Measurements from ENCODE around the gene SEZ6. TPM values are rescaled to one million over a fixed set of nuclear protein-coding genes. Genes with fewer than 3 reads are reported as not detected.

Gene SEZ6
- total RNA-seq, 1 donor = not detected

DNA sequence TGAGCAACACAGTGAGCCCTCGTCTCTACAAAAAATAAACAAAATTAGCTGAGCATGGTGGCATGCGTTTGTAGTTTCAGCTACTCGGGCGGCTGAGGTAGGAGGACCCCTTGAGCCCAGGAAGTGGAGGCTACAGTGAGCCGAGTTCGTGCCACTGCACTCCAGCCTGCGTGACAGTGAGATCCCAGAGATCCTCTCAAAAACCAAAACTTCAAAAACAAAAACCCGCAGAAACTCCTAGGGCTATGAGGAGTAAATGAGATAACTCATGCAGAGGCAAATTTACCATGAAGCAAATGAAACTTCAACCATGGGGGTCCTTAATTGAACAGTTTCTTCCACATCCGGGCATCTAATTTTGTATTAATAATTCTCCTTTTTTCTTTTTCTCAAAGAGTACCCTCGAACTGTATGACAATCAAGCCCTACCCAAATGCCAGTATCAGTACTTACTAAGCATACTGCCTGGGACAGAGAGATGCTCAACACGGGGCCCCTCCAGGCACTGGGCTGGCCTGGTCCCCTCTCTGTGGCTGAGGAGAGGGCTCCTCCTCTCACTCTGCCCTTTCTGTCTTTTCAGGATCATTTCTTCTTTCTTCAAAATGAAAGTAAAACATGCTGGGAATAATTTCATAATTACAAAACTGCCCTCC is 36.3 kb upstream of the SEZ6 start:
- no peak overlapping the region for H3K4me3 ChIP-seq (ENCODE audit: low read depth, low read length)
- TF ChIP-seq, protein P1, sequence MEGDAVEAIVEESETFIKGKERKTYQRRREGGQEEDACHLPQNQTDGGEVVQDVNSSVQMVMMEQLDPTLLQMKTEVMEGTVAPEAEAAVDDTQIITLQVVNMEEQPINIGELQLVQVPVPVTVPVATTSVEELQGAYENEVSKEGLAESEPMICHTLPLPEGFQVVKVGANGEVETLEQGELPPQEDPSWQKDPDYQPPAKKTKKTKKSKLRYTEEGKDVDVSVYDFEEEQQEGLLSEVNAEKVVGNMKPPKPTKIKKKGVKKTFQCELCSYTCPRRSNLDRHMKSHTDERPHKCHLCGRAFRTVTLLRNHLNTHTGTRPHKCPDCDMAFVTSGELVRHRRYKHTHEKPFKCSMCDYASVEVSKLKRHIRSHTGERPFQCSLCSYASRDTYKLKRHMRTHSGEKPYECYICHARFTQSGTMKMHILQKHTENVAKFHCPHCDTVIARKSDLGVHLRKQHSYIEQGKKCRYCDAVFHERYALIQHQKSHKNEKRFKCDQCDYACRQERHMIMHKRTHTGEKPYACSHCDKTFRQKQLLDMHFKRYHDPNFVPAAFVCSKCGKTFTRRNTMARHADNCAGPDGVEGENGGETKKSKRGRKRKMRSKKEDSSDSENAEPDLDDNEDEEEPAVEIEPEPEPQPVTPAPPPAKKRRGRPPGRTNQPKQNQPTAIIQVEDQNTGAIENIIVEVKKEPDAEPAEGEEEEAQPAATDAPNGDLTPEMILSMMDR (IDR thresholded peaks at IDR 0.05; ENCODE audit: insufficient read depth, low read length) = no peak
- no peak for DNase-seq (ENCODE audit: low read depth)

DNA sequence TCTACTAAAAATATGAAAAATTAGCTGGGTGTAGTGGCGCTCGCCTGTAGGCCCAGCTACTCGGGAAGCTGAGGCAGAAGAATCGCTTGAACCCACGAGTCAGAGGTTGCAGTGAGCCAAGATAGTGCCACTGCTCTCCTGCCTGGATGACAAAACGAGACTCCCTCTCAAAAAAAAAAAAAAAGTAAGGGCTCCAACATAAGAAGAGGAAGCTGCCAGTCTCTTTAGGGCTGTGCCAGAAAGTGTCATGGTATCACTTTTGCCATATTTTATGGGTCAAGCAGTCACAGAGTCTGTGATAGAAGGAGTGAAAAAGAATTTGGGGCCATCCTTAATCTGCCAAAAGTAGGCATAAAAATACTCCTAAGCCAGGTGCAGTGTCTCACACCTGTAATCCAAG is 35.7 kb upstream of the SEZ6 start:
- DNase-seq (ENCODE audit: low read depth) = no peak
- H3K4me3 ChIP-seq (ENCODE audit: low read depth, low read length) = no peak overlapping the region
- TF ChIP-seq, protein P1 (IDR thresholded peaks at IDR 0.05; ENCODE audit: insufficient read depth, low read length) = no peak

DNA sequence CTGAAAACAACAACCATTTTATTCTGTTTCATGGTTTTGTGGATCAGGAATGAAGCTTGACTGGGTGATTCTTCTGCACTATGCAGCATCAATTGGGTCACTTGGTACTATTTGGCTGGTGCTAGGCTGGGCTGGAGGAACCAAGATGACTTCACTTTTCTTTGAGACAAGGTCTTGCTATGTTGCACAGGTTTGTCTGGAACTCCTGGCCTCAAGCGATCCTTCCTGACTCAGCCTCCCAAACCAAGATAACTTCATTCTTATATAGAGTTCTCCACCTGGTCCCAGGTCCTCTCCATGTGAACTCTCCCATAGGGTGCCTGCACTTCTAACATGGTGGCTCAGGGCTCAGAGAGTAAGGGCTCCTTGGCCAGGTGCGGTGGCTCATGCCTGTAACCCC is 35.3 kb upstream of the SEZ6 start:
- no peak for DNase-seq (ENCODE audit: low read depth)
- TF ChIP-seq, protein P1 (IDR thresholded peaks at IDR 0.05; ENCODE audit: insufficient read depth, low read length) = no peak
- no peak overlapping the region for H3K4me3 ChIP-seq (ENCODE audit: low read depth, low read length)

DNA sequence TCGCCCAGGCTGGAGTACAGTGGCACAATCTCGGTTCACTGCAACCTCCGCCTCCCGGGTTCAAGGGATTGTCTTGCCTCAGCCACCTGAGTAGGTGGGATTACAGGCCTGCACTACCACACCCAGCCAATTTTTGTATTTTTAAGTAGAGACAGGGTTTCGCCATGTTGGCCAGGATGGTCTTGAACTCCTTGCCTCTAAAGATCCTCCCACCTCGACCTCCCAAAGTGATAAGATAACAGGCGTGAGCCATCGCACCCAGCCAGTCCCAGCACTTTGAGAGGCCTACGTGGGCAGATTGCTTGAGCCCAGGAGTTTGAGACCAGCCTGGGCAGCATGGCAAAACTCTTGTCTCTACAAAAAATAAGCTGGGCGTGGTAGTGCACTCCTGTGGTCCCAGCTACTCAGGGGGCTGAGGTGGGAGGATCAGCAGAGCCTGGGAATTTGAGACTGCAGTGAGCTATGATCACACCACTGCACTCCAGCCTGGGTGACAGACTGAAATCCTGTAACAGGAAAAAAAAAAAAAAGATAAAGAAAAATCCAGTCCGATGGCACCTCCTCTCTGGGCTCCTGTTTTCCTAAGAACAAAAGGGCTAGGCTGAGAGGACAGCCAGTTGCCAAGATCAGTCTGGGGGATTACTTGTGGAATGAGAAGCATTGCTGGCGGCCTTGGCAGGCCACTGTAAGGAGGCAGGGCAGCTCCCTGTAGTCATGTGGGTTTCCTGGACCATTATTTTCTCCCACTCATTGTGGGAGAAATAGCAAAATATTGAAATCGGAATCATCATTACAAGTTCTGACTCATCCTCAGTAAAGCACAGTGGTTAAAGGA is 34.1 kb upstream of the SEZ6 start:
- DNase-seq (ENCODE audit: low read depth) = peak; percentile 84
- H3K4me3 ChIP-seq (ENCODE audit: low read depth, low read length) = no peak overlapping the region
- TF ChIP-seq, protein P1 (IDR thresholded peaks at IDR 0.05; ENCODE audit: insufficient read depth, low read length) = no peak

DNA sequence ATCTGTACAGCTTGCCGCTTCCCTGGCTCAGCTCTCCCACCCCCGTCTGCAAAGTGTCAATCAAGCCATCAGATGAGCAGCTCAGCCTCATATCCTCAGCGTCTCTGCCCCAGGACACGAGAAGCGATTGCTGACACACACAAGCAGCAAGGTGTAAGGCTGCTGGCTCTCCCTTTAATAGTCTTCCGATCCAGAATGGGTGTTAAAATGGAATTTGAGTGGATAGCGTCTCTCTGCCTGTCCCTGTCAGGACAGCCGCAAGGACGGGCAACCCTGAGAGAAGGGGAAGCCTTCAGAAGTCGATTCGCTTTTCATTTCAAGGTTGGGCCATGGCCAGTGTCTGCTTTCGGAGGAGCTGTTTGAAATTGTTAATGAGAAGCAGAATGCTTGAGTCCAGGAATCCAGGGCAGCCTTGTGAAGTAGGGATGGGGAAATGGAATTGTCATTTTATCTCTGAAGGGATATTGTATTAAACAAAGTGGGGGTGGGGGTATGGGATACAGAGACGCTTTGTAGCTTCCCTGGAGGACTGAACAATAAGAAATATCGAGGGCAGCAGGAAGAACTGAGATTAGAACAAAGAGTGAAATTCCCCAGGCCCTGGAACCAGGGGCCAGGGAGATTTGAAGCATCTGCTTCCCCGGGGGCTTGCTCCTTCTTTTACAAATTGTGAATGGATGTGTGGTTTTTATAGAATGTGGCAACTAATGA is 32.4 kb upstream of the SEZ6 start:
- DNase-seq (ENCODE audit: low read depth) = no peak
- TF ChIP-seq, protein P1 (IDR thresholded peaks at IDR 0.05; ENCODE audit: insufficient read depth, low read length) = no peak
- H3K4me3 ChIP-seq (ENCODE audit: low read depth, low read length) = no peak overlapping the region

DNA sequence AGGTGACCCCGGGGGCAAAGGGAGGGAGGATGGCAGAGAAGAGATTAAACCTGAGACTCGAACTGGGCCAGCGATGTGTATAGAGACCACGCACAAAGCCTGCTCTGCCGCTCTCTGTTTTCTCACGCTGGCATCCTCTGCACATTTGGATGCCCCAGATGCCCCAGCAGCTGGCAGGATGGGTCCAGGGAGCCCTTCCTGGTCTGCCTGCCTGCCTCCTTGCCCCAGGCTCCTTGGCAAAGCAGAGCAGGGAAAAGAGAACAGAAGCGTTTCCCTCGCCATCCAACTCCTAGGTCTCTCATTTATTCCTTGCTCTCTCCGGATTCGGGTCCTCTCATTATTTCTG is 31.9 kb upstream of the SEZ6 start:
- TF ChIP-seq, protein P1 (IDR thresholded peaks at IDR 0.05; ENCODE audit: insufficient read depth, low read length) = no peak
- DNase-seq (ENCODE audit: low read depth) = no peak
- no peak overlapping the region for H3K4me3 ChIP-seq (ENCODE audit: low read depth, low read length)
